Vagina (tissue), 2 donors: Measurements from ENCODE around the gene BBOX1. TPM values are rescaled to one million over a fixed set of nuclear protein-coding genes. Genes with fewer than 3 reads are reported as not detected.
"Not testable (repeated sequence)": the region's sequence is repeated elsewhere in the genome, so short reads cannot be mapped to it uniquely, and the experiment has no call there.

Source experiments
- DNase-seq, 2 donors: peaks; one replicate each; pipeline ENCODE4 v3.0.0-alpha.2; 2017; ENCODE audit errors: extremely low spot score in 2 of 2
- H3K27ac ChIP-seq: fragments of 200-600 bp; sonication (generic); one replicate; pipeline ENCODE4 v1.5.1; 2019
- H3K27me3 ChIP-seq: fragments of 200-600 bp; sonication (generic); one replicate; pipeline ENCODE4 v1.5.1; 2019
- H3K36me3 ChIP-seq, 2 donors: fragments of 200-600 bp; sonication (generic); one replicate each; pipeline ENCODE4 v1.5.1; 2017 to 2019
- H3K4me1 ChIP-seq: fragments of 200-600 bp; sonication (generic); one replicate; pipeline ENCODE4 v1.5.1; 2019
- H3K4me3 ChIP-seq, 2 donors: fragments of 200-600 bp; sonication (generic); 1 replicate in 1 of 2; 2 replicates in 1 of 2; pipeline ENCODE4 v1.5.1; 2016 to 2019
- H3K9me3 ChIP-seq: fragments of 200-600 bp; sonication (generic); one replicate; pipeline ENCODE4 v1.5.1; 2019
- POLR2A ChIP-seq, 2 donors: fragments of 450-650 bp; IDR thresholded peaks; one replicate each; pipeline ENCODE4 v1.6.1; 2017; ENCODE audit warnings: antibody characterized with exemption in 2 of 2, mild to moderate bottlenecking in 2 of 2, moderate library complexity in 2 of 2
- POLR2AphosphoS5 ChIP-seq, 2 donors: sonication (generic); formaldehyde crosslinking; IDR thresholded peaks; one replicate each; pipeline ENCODE4 v1.9.0; 2017; ENCODE audit warnings: antibody characterized with exemption in 2 of 2, mild to moderate bottlenecking in 2 of 2, low read depth in 1 of 2; ENCODE audit not compliant: insufficient read depth in 1 of 2
- intact Hi-C: fragments of 100-400 bp; cut with DNase I; formaldehyde crosslinking; loops from one replicate; pipeline ENCODE4 v1.15.1; 2023
- total RNA-seq: library from RNA; depleted of rRNA; stranded (reverse); fragments of >200 nt; gene quantifications from one replicate; pipeline ENCODE4 v1.2.3, GENCODE V29; 2016
- TF ChIP-seq, protein P1 (sequence below), 3 experiments: fragments of 450-650 bp in 2 of 3; fragments of 200-600 bp in 1 of 3; sonication (generic) in 1 of 3; IDR thresholded peaks; one replicate each; pipeline ENCODE4 v1.5.1; 2017 to 2019; ENCODE audit warnings: antibody characterized with exemption in 3 of 3, mild to moderate bottlenecking in 2 of 3, moderate library complexity in 2 of 3

The BBOX1 gene
- total RNA-seq, 1 donor from 2014 or later: 53.0 TPM

DNA sequence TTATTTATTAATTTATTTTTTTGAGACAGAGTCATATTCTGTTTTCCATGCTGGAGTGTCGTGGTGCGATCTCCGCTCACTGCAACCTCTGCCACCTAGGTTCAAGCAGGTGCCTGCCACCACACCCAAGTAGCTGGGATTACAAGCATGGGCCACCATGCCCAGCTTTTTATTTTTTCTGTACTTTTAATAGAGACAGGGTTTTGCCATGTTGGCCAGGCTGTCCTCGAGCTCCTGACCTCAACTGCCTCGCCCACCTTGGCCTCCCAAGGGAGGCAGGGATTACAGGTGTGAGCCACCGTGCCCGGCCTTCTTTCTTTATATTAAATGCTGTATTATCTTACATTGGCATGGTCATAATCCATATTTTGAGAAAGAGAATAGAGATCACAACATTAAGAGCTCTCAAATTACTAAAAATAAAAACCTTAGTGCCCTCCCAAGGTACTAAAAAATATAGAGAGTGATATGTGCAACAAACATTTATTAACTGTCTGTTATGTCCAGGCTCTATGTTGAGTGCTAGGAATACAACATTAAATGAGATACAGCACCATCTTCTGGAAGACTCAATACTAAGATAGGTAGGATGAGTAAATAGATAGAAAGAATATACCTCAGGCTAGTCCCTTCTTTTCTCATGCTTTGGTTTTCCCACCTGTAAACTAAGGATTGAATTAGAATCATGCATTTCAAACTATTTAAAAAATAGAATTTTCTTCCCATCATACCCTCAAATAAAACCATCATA, 84.1 kb downstream of the BBOX1 start:
- no peak overlapping the region for H3K4me3 ChIP-seq
- intact Hi-C loops: no loop called here
- no peak for TF ChIP-seq POLR2AphosphoS5 (IDR thresholded peaks at IDR 0.05; ENCODE audit: insufficient read depth in 1 of 2, low read depth in 1 of 2)
- TF ChIP-seq, protein P1, sequence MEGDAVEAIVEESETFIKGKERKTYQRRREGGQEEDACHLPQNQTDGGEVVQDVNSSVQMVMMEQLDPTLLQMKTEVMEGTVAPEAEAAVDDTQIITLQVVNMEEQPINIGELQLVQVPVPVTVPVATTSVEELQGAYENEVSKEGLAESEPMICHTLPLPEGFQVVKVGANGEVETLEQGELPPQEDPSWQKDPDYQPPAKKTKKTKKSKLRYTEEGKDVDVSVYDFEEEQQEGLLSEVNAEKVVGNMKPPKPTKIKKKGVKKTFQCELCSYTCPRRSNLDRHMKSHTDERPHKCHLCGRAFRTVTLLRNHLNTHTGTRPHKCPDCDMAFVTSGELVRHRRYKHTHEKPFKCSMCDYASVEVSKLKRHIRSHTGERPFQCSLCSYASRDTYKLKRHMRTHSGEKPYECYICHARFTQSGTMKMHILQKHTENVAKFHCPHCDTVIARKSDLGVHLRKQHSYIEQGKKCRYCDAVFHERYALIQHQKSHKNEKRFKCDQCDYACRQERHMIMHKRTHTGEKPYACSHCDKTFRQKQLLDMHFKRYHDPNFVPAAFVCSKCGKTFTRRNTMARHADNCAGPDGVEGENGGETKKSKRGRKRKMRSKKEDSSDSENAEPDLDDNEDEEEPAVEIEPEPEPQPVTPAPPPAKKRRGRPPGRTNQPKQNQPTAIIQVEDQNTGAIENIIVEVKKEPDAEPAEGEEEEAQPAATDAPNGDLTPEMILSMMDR (IDR thresholded peaks at IDR 0.05): peak in 1 of 3 experiments; percentile 29
- DNase-seq: no peak
- no peaks in the 10 kb centered on the region for H3K27me3 ChIP-seq
- no peaks in the 10 kb centered on the region for H3K4me1 ChIP-seq
- no peak overlapping the region for H3K27ac ChIP-seq
- no peaks in the 10 kb centered on the region for H3K36me3 ChIP-seq
- H3K9me3 ChIP-seq: no peaks in the 10 kb centered on the region

DNA sequence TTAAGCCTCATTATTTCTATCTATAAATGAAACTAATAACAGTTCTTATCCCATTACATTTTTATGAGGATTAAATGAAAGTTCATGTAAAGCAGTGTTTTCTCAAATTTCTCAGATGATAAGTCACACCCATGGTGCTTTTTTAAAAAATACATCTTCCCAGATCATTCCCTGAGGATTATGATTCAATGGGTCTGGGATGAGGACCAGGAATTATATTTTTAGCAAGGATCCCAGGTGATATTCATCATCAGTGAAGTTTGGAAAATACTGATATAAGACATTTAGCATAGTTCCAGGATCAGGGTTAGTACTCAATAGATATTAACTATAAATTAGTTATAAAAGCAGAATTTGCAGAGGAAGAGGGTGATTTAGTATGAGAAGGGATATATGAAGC, 89.1 kb downstream of the BBOX1 start:
- intact Hi-C loops: no loop called here
- TF ChIP-seq POLR2A (IDR thresholded peaks at IDR 0.05) (no peak), POLR2AphosphoS5 (IDR thresholded peaks at IDR 0.05; ENCODE audit: insufficient read depth in 1 of 2, low read depth in 1 of 2) (no peak)
- TF ChIP-seq, protein P1 (IDR thresholded peaks at IDR 0.05): no peak
- no peak for DNase-seq
- H3K4me3 ChIP-seq: no peak overlapping the region
- H3K36me3 ChIP-seq: no peaks in the 10 kb centered on the region
- H3K27me3 ChIP-seq: no peaks in the 10 kb centered on the region
- no peaks in the 10 kb centered on the region for H3K4me1 ChIP-seq
- H3K27ac ChIP-seq: no peak overlapping the region
- no peaks in the 10 kb centered on the region for H3K9me3 ChIP-seq

DNA sequence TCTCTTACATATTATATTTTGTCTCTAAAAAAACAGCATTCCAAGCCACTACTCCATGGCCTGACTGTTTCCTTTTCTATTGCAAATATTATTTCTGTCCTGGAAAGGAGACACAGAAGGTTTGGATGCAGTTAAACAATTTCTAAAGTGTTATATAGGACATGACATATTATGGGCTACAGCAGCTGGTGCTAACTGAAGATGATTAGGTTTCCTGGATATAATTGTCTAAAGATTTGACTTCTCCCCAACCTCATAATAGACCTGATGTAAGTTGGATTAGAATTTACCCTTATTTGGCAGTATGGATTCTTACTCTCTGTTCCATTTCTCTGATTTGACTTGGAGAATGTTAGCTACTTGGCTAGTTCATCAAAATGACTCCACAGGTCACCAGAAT, 90.2 kb downstream of the BBOX1 start:
- Histone ChIP-seq H3K4me1 (no peaks in the 10 kb centered on the region), H3K4me3 (no peak overlapping the region), H3K27ac (no peak overlapping the region), H3K9me3 (peaks cover 2% of the 10 kb centered on the region), H3K27me3 (no peaks in the 10 kb centered on the region), H3K36me3 (no peaks in the 10 kb centered on the region)
- DNase-seq: no peak
- intact Hi-C loops: no loop called here
- no peak for TF ChIP-seq POLR2AphosphoS5 (IDR thresholded peaks at IDR 0.05; ENCODE audit: insufficient read depth in 1 of 2, low read depth in 1 of 2)
- TF ChIP-seq POLR2A (IDR thresholded peaks at IDR 0.05): no peak
- TF ChIP-seq, protein P1 (IDR thresholded peaks at IDR 0.05): no peak

DNA sequence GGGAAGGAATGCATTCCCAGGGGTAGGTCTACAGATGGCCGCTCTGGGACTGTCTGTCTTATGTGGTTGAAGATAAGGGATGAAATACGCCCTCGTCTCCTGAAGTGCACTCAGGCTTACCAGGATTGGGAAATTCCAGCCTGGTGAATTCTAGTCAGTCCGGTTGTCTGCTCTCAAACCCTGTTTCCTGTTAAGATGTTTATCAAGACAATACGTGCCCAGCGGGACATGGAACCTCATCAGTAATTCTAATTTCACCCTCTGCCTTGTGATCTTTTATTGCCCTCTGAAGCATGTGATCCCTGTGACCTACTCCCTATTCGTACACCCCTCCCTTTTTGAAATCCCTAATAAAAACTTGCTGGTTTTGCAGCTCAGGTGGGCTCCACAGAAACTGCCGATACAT, 95.3 kb downstream of the BBOX1 start:
- H3K36me3 ChIP-seq, H3K9me3 ChIP-seq, H3K27me3 ChIP-seq, DNase-seq, H3K4me1 ChIP-seq, H3K4me3 ChIP-seq, H3K27ac ChIP-seq, intact Hi-C loops: not testable (repeated sequence)

DNA sequence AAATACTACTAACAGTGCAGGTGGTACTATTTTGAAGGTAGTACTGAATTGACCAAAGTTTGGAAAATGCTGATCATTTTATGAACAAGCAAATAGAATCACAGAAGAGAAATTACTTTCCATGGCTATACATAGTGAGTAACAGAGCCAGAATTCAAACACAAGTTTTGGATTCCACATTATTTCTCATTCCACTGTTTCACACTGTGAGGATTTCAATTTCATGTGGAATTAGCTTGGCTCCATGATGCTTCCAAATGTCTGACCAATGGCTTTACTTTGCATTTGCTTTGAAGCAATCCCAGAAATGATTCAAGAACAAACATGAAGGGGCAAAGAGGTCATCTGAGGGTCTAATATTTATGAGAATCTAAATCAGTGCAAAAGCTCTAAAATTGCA, 98.1 kb downstream of the BBOX1 start:
- DNase-seq: no peak
- Histone ChIP-seq H3K27ac (no peak overlapping the region), H3K36me3 (no peaks in the 10 kb centered on the region), H3K4me3 (no peak overlapping the region), H3K4me1 (no peaks in the 10 kb centered on the region), H3K9me3 (peaks cover 7% of the 10 kb centered on the region), H3K27me3 (no peaks in the 10 kb centered on the region)
- TF ChIP-seq, protein P1 (IDR thresholded peaks at IDR 0.05): no peak
- TF ChIP-seq POLR2A (IDR thresholded peaks at IDR 0.05): no peak
- no peak for TF ChIP-seq POLR2AphosphoS5 (IDR thresholded peaks at IDR 0.05; ENCODE audit: insufficient read depth in 1 of 2, low read depth in 1 of 2)
- intact Hi-C loops: no loop called here
